Adrenal gland (tissue), 5 donors: ENCODE results near the gene SLC35B4.

Source experiments
- POLR2A ChIP-seq, 2 donors: fragments of 450-650 bp; IDR thresholded peaks; one replicate each; pipeline ENCODE4 v1.6.1; 2017; ENCODE audit warnings: antibody characterized with exemption in 2 of 2, mild to moderate bottlenecking in 2 of 2, moderate library complexity in 1 of 2
- TF ChIP-seq, protein P1 (sequence below), 6 experiments: fragments of 450-650 bp in 4 of 6; fragments of 200-600 bp in 2 of 6; sonication (generic) in 1 of 6; IDR thresholded peaks; 1 replicate in 5 of 6; 2 replicates in 1 of 6; pipeline versions ENCODE4 v1.5.1 to v1.8.0; 2016 to 2021; ENCODE audit warnings: antibody characterized with exemption in 6 of 6, mild to moderate bottlenecking in 2 of 6, moderate library complexity in 1 of 6
- donor health status: DM: no; HTN: no; CAD: no.

DNA sequence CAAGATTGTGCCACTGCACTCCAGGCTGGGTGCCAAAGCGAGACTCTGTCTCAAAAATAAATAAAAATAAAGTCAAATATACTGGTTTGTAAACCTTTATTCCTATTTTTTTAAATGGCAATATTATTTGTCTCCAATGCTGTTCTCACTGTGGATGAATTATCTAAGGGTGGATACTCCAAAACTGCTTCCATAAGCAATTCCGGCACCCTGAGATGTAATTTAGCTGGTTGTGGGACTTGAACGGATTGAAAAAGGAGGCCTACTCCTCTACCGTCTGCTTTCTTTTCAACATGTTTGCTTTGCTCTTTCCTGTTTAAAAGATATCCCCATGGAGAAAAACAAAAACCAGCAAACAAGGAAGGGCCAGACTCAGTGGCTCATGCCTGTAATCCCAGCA is 54.4 kb downstream of the SLC35B4 start:
- TF ChIP-seq, protein P1, sequence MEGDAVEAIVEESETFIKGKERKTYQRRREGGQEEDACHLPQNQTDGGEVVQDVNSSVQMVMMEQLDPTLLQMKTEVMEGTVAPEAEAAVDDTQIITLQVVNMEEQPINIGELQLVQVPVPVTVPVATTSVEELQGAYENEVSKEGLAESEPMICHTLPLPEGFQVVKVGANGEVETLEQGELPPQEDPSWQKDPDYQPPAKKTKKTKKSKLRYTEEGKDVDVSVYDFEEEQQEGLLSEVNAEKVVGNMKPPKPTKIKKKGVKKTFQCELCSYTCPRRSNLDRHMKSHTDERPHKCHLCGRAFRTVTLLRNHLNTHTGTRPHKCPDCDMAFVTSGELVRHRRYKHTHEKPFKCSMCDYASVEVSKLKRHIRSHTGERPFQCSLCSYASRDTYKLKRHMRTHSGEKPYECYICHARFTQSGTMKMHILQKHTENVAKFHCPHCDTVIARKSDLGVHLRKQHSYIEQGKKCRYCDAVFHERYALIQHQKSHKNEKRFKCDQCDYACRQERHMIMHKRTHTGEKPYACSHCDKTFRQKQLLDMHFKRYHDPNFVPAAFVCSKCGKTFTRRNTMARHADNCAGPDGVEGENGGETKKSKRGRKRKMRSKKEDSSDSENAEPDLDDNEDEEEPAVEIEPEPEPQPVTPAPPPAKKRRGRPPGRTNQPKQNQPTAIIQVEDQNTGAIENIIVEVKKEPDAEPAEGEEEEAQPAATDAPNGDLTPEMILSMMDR (IDR thresholded peaks at IDR 0.05), result no peak
- TF ChIP-seq POLR2A (IDR thresholded peaks at IDR 0.05), result no peak
